Measurements from ENCODE around the gene ECE1. TPM values are rescaled to one million over a fixed set of nuclear protein-coding genes. Genes with fewer than 3 reads are reported as not detected.

ECE1 gene
- total and polyA plus RNA-seq, 9 of the 15 experiments (the other 6 are each of a cell fraction or from before 2014, with no cell fraction given): 0.56 to 34.8 (median 11.0) TPM

- TF ChIP-seq PKNOX1 (IDR thresholded peaks at IDR 0.05) (peak; percentile 13; the same call in 1 of the 2 replicates), SMAD3 (CRISPR knock-in tag; conservative IDR thresholded peaks at IDR 0.05) (no peak), SP1 (CRISPR knock-in tag; IDR thresholded peaks at IDR 0.05) (0 out of 2 replicates have a peak, but pooled peaks have one; percentile 5), RERE (CRISPR knock-in tag; IDR thresholded peaks at IDR 0.05; ENCODE audit: borderline replicate concordance) (no peak), DEAF1 (CRISPR knock-in tag; IDR thresholded peaks at IDR 0.05) (no peak), HBP1 (CRISPR knock-in tag; IDR thresholded peaks at IDR 0.05) (no peak), ARID1B (IDR thresholded peaks at IDR 0.05) (peak; percentile 76), HMG20A (CRISPR knock-in tag; conservative IDR thresholded peaks at IDR 0.05) (no peak), FOXA3 (CRISPR knock-in tag; conservative IDR thresholded peaks at IDR 0.05 in 1 of 2, IDR thresholded peaks at IDR 0.05 in 1 of 2) (no peak)
These were observed 72.3 kb downstream of the ECE1 start (continued) for GRCh38 chr1:21217812-21218596.
